ENCODE measurements around the gene CNTFR. TPM values are rescaled to one million over a fixed set of nuclear protein-coding genes. Genes with fewer than 3 reads are reported as not detected.

The CNTFR gene
- total RNA-seq, 1 experiment from 2014 or later: not detected

DNA sequence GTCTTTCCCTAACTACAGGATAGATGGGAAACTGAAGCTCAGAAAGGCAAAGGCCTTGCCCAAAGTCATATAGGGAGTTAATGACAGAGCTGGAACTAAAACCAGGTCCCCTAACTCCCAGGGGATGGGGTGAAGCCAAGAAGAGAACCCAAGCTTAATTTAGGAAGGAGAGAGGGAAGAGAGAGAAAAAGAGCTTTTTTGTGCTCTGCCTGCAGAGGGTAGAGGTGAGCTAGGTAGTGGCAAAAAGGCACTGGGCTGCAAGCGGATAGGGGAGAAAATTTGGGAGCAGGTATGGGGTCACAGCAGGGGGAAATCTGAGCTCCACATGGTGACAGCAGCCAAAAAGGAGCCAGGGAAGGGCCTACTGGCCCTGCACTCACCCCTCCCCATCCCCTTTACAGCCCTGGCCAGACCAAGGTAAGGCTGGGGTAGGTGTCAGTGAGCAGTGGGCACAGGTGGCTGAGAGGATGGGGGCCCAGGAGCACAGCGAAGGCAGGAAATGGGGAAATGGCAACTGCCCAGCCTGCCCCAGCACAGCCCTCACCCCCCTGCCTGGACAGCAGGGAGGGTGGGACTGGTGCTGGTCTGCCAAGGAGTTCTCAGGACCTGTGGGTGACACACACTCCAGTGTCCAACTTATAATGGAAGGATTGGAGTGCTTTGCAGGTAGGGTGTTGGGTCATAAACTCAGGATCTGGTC is 70.1 kb downstream of the CNTFR start:
- Mint-ChIP-seq H3K27ac (ENCODE audit: low read depth, unreplicated experiment) (no peak overlapping the region), H3K4me3 (ENCODE audit: unreplicated experiment) (no peak overlapping the region), H3K9me3 (ENCODE audit: unreplicated experiment) (no peaks in the 10 kb centered on the region), H3K27me3 (ENCODE audit: insufficient read depth, unreplicated experiment) (peaks cover 34% of the 10 kb centered on the region), H3K4me1 (ENCODE audit: insufficient read depth, unreplicated experiment) (no peaks in the 10 kb centered on the region), H3K36me3 (ENCODE audit: insufficient read depth, unreplicated experiment) (no peaks in the 10 kb centered on the region)
- TF ChIP-seq, protein P1, sequence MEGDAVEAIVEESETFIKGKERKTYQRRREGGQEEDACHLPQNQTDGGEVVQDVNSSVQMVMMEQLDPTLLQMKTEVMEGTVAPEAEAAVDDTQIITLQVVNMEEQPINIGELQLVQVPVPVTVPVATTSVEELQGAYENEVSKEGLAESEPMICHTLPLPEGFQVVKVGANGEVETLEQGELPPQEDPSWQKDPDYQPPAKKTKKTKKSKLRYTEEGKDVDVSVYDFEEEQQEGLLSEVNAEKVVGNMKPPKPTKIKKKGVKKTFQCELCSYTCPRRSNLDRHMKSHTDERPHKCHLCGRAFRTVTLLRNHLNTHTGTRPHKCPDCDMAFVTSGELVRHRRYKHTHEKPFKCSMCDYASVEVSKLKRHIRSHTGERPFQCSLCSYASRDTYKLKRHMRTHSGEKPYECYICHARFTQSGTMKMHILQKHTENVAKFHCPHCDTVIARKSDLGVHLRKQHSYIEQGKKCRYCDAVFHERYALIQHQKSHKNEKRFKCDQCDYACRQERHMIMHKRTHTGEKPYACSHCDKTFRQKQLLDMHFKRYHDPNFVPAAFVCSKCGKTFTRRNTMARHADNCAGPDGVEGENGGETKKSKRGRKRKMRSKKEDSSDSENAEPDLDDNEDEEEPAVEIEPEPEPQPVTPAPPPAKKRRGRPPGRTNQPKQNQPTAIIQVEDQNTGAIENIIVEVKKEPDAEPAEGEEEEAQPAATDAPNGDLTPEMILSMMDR (IDR thresholded peaks at IDR 0.05; ENCODE audit: unreplicated experiment): no peak
- DNase-seq (ENCODE audit: unreplicated experiment): no peak
- no TSS peak for BruUV-seq (replicated peaks)
- intact Hi-C loops (cut with micrococcal nuclease): no loop called here
- ChIA-PET CTCF (interaction anchor here (0.5 to 2.1 kb wide), 11 partner anchors 12 to 532 kb away, joined by 3 to 9 read pairs (median 4); partner anchors contain the start of gene RPP25L), POLR2A (interaction anchor here (0.9 to 1.0 kb wide), 2 partner anchors 15 to 72 kb away, joined by 3 read pairs; no protein-coding TSS in a partner anchor)

DNA sequence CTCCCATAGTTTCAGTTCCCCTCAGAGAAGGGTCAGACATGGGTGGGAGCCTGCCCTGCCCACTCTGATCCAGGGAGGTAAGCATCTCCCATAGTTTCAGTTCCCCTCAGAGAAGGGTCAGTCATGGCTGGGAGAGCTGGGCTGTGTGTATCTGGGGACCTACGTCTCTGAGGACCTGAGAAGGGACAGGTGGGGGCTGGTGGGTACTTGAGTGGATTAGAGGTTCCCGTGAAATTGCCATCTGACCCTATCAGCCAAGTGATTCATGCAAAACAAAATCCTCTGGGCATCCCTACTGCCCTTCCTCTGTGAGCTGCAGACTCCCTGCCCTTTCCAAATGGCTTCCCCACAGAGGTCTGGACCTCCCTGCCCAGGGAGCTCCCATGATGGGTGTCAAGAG is 70.6 kb downstream of the CNTFR start:
- TF ChIP-seq, protein P1 (IDR thresholded peaks at IDR 0.05; ENCODE audit: unreplicated experiment): no peak
- no peak overlapping the region for H3K4me3 Mint-ChIP-seq (ENCODE audit: unreplicated experiment)
- BruUV-seq (replicated peaks): no TSS peak
- H3K27ac Mint-ChIP-seq (ENCODE audit: low read depth, unreplicated experiment): no peak overlapping the region
- intact Hi-C loops (cut with micrococcal nuclease): no loop called here
- H3K27me3 Mint-ChIP-seq (ENCODE audit: insufficient read depth, unreplicated experiment): peaks cover 29% of the 10 kb centered on the region
- DNase-seq (ENCODE audit: unreplicated experiment): no peak
- ChIA-PET POLR2A (interaction anchor here (0.9 to 1.0 kb wide), 2 partner anchors 16 to 73 kb away, joined by 3 read pairs; no protein-coding TSS in a partner anchor), CTCF (interaction anchor here (0.6 to 2.1 kb wide), 9 partner anchors 12 to 532 kb away, joined by 3 to 9 read pairs (median 4); partner anchors contain the start of gene RPP25L)
- H3K9me3 Mint-ChIP-seq (ENCODE audit: unreplicated experiment): no peaks in the 10 kb centered on the region
- H3K36me3 Mint-ChIP-seq (ENCODE audit: insufficient read depth, unreplicated experiment): no peaks in the 10 kb centered on the region
- H3K4me1 Mint-ChIP-seq (ENCODE audit: insufficient read depth, unreplicated experiment): no peaks in the 10 kb centered on the region

DNA sequence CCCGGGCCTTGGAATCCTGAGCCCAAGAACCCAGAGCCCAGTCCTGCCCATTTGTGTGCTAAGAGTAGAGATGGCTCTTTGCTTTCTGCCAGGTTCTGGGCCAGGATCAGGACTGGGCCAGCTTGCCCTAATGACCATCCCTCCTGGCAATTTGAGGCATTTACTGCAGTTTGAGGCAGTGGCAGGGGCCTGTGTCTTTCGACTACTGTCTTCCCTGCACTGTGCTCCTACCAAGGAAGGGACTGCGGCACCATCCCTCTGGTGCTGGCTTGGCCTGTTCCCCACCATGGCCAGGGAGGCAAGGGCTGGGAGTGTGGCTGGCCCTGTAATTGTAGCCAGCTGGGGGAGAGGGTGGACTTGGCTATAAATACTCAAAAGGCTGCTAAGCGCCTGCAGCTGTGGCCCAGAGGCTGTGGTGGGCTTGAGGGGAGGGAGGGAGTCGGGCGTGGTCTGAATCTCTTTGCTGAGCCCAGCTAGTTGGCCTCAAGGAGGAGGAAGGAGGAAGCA is 71.4 kb downstream of the CNTFR start:
- no peaks in the 10 kb centered on the region for H3K9me3 Mint-ChIP-seq (ENCODE audit: unreplicated experiment)
- BruUV-seq (replicated peaks): no TSS peak
- H3K4me3 Mint-ChIP-seq (ENCODE audit: unreplicated experiment): no peak overlapping the region
- no peaks in the 10 kb centered on the region for H3K4me1 Mint-ChIP-seq (ENCODE audit: insufficient read depth, unreplicated experiment)
- intact Hi-C loops (cut with micrococcal nuclease): no loop called here
- peaks cover 29% of the 10 kb centered on the region for H3K27me3 Mint-ChIP-seq (ENCODE audit: insufficient read depth, unreplicated experiment)
- TF ChIP-seq, protein P1 (IDR thresholded peaks at IDR 0.05; ENCODE audit: unreplicated experiment): no peak
- ChIA-PET CTCF (interaction anchor here (0.7 to 2.1 kb wide), 5 partner anchors 18 to 185 kb away, joined by 3 to 5 read pairs (median 3); no protein-coding TSS in a partner anchor), POLR2A (no interaction called here)
- H3K27ac Mint-ChIP-seq (ENCODE audit: low read depth, unreplicated experiment): no peak overlapping the region
- no peak for DNase-seq (ENCODE audit: unreplicated experiment)
- no peaks in the 10 kb centered on the region for H3K36me3 Mint-ChIP-seq (ENCODE audit: insufficient read depth, unreplicated experiment)

DNA sequence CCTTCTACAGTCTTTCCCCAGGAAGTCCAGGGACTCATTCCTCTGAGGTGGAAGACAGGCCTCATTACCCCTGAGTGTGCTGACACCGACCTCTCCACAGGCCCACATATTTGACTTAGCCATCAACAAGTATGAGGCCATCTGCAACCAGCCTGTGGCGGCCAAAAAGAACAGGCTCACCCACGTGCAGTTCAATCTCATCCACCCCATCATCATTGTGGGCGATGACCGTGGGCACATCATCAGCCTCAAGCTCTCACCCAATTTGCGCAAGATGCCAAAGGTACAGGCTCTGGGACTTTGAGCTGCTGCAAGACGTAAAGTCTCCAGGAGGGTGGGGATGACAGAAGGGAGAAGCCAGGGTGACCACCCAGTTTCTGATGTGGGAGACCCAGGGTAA is 72.3 kb downstream of the CNTFR start:
- Mint-ChIP-seq H3K27me3 (ENCODE audit: insufficient read depth, unreplicated experiment) (peaks cover 29% of the 10 kb centered on the region), H3K27ac (ENCODE audit: low read depth, unreplicated experiment) (no peak overlapping the region), H3K4me3 (ENCODE audit: unreplicated experiment) (no peak overlapping the region), H3K36me3 (ENCODE audit: insufficient read depth, unreplicated experiment) (no peaks in the 10 kb centered on the region), H3K4me1 (ENCODE audit: insufficient read depth, unreplicated experiment) (no peaks in the 10 kb centered on the region), H3K9me3 (ENCODE audit: unreplicated experiment) (no peaks in the 10 kb centered on the region)
- POLR2A ChIA-PET: no interaction called here
- no TSS peak for BruUV-seq (replicated peaks)
- TF ChIP-seq, protein P1 (IDR thresholded peaks at IDR 0.05; ENCODE audit: unreplicated experiment): no peak
- CTCF ChIA-PET: interaction anchor here (0.7 to 2.1 kb wide), 7 partner anchors 16 to 528 kb away, joined by 3 to 5 read pairs (median 3); no protein-coding TSS in a partner anchor
- intact Hi-C loops (cut with micrococcal nuclease): no loop called here
- no peak for DNase-seq (ENCODE audit: unreplicated experiment)
